CD4-positive, alpha-beta T cell treated with Interleukin-4 for 4 hours (primary cell): Measurements from ENCODE around the gene GRM4.

ENCODE experiments used
- DNase-seq: peaks from one replicate; pipeline ENCODE4 v3.0.0-alpha.2; 2020

The GRM4 gene

DNA sequence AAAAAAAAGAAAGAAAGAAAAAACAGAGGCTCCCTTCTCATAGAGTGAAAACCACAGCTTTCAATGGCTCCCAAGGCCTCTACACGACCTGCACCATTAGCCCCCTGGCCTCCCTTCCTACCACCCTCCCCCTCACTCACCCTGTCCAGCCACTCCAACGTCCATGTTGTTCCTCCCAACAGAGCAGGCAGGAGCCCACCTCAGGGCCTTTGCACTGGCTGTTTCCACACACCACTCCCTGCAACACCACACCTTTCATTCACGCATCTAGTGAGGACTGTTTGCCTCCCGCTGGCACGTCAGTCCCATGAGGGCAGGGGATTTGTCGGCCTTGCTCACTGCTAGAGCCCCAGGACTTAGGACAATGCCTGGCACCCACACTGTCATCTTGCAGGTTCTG lies 39.5 kb downstream of the GRM4 start:
- DNase-seq: no peak

DNA sequence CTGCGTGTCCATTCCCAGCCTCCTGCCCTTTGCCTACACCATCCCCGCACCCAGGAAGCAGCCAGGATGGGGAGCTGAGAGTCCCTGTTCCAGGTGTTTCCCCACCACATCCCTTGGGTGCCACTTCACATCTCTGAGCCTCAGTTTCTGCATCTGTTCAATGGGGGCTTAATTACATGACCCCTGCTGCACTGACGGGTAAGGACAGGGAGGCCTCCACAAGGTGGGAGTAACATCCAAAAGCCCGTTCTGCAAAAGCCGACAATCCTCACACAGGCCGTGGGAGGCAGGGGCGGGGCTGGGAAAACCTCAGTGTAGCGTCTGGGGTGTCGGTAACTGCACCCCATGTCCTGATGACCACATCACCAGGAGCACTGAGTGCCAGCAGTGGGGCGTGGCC lies 41.3 kb downstream of the GRM4 start:
- DNase-seq: no peak

DNA sequence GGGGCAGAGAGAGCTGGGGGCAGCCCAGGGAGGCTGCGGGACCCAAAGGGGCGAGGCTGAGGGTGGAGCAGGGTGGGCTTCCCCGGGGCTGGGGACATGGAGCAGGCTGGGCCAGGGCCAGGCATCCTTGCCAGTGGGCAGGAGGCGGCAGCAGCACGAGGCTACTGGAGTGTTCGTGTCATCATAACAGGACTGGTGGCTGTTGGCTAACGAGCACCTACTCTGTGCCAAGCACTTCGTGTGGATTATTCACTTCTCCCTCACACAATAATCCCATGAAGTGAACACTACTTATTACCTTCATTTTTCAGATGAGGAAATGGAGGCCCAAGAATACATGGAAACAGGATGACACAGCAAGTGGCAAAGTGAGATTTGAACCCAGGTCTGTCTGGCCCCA lies 41.7 kb downstream of the GRM4 start:
- DNase-seq: no peak

DNA sequence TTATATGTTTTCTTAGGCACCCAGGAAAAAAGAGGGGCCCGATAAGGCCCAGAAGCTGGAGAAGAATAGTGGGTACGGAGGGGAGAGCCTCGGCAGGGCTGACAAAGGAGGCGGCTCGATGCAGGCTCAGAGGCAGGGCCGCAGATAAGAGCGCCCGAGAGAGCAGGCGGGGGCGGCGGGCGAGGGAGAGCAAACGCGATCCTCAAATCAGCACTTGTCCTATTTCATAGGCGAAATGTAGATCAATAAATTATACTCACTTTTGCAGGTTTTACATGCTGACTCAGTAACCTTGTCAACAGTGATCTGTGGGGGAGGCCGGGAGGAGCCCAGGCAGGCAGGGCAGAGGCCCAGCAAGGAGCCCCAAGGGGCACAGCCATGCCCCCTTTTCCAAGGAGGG lies 42.6 kb downstream of the GRM4 start:
- DNase-seq: no peak

DNA sequence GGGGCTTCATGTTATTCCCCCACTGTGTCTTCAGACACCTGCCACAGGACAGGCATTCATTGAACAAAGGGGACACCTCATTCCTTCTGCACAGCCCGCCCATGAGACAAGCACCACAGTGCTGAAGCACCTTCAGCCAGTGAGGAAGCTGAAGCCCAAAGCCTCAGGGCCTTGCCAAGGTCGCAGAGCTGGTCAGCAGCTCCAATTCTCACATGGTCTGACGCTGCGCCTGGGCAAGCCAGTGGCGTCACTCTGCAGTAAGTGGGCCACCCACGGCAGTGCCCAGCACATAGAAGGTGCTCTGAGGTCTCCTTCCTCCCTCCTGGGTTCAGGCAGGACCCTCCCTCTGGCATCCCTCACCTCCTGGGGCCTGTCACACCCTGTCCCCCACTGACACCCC lies 43.2 kb downstream of the GRM4 start:
- DNase-seq: no peak

DNA sequence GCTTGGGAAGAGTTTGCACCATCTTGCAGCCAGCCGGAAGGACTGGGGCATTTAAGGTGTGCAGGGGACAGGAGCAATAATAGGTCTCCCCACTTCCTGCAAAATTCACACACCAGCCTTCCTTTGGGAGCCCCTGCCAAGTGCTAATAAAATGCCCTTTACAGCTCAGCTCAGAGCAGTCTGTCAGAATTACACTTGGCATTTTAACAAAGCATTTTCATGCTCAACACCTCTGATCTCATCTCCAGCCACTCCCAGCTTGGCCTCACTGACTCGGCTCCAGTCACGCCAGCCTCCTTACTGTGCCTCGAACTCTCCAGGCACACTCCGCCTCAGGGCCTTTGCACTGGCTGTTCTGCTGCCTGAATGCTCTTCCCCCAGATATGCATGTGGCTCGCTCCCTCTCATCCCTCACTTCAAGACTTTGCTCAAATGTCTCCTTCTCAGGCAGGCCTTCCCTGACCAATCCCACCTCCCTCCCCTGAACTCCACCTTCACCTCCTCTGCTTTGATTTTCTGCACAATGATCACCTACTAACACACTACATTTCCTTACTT lies 43.7 kb downstream of the GRM4 start:
- DNase-seq: no peak

DNA sequence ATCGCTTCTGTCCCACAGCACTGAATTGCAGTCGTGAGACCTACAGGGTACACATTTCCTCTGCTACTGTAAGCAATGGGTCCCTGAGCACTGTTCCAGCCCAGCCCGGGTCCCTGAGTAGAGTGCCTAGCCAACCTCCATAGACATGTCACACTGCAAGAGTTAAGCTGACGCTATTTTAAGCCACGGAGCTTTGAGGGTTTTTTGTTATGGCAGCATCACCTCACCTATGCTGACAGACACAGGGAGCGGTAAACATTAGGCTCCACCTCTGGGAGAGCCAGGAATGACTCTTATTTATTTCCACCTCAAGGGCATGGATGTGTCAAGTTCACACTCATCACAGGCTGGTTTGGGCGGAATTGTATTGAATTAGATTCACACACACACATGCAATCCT lies 45.1 kb downstream of the GRM4 start:
- no peak for DNase-seq

DNA sequence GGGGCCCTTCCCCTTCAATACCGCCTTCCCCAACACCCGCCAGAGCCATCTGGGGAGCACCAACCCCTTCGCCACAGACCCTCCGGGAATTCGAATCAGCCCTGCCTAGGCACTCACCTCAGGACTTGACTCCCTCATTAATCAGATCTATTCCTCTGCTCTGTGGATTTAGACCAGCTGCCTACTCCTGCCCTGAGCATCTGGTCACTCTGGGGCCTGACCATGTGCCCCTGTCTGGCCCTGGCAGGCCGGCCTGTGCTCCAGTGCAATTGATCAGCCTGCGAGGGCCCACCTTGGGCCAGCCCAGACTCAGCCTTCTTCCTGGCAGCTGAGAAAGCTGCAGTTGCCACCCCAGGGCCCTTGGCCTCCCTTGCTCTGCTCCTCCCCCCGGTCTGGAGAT lies 46.0 kb downstream of the GRM4 start:
- no peak for DNase-seq

DNA sequence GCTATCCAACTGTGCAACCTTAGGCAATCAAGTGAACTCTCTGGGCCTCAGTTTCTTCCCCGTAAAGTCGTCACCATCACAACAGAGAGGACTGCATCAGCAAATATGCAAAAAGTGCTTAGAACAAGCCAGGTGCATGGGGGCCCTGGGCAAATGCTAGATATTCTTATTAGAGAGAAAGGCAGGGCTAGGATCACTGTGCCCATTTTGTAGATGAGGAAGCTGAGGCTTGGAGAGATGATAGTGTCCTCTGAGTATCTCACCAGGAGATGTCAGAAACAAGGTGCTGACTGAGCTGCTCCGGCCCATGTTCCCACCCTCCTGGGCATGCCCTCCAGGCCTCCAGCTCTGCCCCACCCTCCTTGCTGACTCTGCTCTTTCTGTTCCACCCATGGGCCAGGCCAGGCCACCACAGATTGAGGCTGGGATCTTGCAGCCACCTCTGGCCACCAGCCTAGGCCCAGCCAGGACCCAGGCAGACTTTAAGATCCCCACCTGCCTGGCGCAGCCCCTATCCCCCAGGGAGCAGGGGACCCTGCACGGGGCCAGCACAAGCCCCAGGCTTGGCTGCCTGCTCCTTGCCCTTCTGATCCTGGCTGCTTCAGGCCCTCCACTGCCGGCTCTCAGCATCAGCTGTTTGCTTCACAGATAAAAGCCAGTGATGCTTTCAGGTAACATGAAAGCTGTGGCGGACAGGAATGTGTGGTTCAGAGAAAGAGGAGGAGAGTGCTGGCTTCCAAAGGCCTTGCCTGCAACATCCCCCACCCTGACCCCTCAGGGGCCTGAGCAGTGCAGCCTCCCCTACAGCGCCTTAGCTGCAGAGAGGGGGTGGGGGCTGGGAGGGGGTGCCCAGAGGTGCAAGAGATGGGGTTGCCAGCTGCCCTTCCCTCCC lies 47.6 kb downstream of the GRM4 start:
- no peak for DNase-seq

DNA sequence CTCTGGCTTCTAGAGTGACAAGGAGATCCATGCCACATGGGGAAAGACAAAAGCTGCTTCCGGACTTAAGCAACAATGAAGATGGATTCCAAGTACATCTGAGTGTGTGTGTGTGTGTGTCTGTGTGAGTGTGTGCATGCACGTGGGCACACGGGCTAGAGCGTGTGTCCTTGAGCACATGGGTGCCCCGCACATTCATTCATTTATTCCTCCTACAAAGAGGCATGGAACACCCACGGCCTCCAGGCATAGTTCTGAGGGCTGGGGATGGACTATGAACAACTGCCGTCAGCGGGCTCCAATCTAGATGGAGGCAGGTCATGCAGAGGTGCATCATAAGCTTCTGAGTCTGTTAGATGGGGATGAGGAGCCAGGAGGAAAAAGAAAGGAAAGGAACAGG lies 49.1 kb downstream of the GRM4 start:
- DNase-seq: no peak

DNA sequence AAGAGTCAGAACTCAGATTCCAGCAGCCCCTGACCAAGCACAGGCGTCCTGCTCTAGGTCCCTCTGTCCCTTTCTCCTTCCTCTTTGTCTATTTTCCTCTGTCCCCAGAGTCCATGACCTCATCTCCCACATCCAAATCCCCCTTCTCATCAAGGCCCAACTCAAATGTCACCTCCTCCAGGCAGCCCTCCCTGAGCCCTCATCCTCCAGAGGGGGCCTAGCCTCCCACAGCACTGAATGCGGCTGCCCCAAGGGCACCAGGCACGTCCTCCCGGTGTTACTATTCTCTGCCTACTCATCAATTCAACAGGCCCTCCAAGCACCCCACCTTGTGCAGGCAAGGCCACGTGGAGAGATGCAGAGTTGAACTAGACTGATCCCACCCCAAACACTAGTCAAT lies 49.7 kb downstream of the GRM4 start:
- DNase-seq: no peak

DNA sequence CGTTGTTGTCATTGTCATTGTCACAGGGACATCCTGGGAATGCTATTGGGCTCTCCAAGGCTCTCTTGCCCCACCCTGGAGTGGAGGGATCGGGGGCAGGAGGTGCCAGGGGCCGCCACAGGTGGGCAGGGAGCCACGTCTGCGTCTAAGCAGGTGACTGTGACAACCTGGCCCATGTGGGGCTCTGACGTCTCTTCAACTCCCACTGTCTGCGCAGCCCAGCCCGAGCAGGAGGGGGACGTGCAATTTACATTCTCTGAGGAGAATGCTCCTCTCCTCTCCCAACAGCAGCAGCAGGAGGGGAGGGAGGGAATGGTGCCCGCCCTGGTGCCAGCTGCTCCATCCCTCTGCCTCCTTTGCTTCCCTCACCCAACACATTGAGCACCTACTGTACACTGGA lies 50.1 kb downstream of the GRM4 start:
- DNase-seq: no peak

DNA sequence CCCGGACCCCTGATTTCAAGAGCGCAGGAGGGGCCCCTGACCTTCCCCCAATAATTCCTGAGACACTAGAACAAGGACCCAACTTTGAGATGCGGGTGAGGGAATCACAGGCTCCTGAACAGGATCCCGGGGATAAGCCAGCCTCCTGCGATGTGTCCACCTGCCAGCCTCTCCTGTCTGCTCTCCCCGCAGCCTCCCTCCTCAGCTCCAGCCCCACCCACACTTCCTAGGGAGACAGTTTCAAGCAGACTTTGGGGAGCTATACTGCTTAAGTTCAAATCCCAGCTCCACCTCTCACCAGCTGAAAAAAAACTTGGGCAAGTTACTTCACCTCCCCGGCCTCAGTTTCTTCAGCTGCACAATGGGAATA lies 50.8 kb downstream of the GRM4 start:
- no peak for DNase-seq

DNA sequence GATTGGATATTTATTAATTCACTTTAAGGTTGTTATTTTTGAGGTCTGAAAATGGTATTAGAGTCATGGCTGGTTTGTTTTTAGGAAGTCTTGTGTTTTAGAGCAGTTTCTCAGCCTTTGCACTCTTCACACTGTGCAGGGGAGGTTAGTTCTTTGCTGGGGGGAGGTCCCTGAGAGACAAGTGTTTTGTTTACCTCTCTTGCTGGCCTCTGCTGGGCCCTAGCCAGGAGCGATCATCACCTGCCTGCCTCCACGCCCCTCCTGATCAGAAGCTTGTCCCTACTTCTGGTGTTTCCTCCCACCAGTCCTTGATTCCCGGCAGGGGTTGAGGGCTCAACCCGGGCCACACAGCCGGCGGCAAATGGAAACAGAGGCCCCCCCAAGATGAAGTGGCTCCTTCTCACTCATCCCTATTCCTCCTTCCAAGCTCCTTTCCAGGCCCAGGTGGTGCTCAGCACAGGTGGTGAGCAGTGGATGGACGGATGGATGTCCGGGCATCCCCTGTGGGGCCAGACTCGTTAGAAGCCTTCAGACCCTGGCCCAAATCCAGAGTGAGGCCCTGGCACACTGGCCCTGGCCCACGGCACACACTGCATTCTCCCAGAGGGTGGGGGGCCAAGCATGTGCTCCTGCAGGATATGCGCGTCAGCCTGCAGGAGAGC lies 51.3 kb downstream of the GRM4 start:
- DNase-seq: no peak

DNA sequence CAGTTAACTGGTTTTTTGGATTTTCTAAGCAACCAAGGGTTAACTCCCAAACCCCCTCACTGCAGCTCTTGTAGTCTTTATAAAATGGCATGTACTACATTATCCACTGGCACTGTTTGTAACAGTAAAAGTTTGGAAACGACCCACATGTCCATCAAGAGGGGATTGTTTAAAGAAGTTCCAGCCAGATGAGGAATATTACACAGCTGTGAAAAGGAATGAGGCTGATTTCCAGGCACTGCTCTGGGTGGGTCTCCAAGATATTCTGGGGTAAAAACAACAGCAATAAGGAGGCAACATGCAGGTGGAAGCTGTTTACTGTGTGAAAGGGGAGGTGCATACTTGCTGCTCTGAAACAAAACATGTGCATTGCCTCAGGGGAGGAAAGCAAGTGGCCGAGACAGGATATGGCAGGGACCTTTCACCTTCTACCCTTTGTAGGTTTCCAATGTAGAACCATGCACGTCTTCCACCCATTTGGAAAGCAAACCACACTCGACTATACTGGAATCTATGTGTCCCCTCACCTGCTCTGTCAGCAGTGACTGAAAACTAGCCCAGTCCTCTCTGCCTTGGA lies 51.9 kb downstream of the GRM4 start:
- DNase-seq: no peak

DNA sequence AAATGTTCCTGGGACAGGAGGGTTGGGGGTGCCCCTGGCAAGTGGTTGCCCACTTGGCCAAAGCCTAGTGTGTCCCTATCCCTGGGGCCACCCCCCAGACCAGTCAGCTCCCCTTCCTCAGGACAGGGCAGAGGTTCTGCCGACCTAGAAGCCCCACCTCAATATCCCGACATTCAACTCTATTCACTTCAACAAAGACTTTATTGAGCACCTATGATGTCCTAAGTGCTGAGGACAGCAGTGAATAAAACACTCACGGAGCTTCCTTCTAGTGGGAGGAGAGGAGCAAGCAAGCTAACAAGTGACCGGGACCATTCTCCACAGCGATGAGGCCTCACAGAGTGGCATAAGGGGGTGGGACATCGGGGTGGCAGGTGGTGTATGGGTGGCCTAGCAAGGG lies 52.7 kb downstream of the GRM4 start:
- no peak for DNase-seq

DNA sequence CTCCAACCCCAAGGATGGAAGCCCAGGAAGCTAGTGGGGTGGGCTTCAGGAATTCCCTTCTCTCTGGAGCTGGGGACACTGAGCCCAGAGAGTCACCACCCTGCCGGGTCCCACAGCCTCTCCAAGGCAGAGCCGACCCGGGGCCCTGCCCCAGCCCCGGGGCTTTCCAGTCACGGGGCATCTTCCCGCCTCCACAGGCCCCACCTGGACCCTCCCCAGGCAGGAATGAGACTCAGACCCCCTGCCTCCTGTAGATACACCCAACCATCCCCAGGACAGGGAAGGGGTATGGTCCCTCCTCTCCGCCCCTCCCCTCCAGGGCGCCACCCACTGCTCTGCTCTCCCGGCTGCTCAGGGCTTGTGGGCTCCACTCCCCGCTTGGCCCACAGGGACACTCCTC lies 53.3 kb downstream of the GRM4 start:
- DNase-seq: no peak

DNA sequence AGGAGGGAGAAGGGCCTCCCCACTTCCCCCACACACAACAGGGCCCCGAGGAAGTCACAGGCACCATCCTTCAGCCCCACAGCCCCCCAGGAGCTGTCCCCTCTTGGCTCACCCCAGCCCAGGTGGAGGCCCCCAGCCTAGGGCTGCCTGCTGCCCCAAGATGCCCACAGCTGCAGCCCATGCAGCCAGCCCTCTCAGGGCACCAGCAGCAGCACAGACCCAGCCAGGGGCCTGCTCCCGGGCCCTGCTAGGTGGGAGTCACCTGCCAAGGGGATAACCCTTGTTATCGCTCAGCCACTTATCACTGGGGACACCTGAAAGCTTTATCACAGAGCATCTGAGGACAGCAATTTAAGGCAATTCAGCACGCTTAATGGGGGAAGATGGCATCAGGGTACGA lies 55.0 kb downstream of the GRM4 start:
- no peak for DNase-seq

DNA sequence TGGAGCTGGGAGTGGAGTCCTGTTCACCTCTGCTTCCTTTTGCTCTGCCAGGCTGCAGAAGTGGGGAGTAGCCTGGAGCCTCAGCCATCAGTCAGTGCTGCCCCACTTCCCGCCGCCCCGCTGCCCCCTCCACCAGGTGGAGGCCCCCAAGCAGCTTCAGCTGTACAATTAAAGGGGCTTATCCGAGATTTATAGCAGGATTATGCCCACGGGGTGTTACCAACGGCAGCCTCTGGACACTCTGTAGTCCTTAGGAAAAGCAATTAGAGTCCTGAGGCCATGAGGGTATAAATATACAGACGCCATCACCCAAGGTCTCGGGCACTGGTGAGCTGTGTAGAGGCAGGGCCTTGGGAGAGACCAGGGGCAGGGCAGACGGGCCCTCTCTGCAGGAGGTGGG lies 55.4 kb downstream of the GRM4 start:
- DNase-seq: no peak

DNA sequence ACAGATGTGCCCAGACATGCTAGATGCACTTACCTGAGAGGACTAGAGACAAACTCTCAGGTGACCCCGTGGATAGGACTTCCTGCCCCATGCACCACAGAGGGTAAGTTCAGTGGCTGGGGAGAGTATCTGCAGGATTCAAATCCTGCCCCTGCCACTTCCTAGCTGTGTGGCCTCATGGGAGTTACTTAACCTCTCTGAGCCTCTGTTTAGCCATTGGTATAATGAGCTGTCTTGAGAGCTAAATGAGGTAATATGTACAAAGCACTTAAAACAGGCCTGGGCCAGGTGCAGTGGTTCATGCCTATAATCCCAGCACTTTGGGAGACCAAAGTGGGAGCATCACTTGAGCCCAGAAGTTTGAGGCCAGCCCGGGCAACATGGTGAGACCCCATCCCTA lies 59.3 kb downstream of the GRM4 start:
- no peak for DNase-seq

DNA sequence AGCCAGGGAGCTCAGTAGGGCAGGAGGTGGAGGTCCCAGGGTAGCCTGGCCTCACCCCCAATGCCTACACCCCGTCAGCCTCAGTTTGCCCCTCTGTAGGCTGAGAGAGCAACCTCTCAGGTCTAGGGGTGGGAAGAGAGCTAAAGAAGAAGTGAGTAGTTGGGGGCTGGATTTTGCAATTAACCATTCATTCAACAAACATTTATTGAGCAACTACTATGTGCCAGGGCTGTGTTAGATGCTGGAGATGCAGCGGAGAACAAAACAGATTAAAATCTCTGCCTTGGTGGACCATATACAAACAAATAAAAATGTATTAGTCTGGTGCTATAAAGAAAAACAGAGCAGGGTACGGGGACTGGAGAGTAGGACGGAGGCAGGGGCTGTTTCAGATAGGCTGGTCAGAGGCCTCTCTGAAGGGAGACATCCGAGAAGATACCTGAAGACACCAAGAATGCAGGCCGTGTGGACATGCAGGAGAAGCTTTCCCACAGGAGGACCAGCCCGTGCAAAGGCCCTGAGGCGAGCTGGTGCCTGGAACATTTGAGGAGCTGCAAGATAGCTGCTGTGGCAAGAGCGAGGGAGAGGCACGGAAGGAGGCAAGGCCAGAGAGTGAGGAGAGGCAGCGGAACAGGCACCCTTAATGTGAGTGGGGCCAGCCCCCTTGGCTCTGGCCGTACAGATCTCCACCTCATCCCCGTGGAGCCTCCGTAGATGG lies 60.3 kb downstream of the GRM4 start:
- no peak for DNase-seq

DNA sequence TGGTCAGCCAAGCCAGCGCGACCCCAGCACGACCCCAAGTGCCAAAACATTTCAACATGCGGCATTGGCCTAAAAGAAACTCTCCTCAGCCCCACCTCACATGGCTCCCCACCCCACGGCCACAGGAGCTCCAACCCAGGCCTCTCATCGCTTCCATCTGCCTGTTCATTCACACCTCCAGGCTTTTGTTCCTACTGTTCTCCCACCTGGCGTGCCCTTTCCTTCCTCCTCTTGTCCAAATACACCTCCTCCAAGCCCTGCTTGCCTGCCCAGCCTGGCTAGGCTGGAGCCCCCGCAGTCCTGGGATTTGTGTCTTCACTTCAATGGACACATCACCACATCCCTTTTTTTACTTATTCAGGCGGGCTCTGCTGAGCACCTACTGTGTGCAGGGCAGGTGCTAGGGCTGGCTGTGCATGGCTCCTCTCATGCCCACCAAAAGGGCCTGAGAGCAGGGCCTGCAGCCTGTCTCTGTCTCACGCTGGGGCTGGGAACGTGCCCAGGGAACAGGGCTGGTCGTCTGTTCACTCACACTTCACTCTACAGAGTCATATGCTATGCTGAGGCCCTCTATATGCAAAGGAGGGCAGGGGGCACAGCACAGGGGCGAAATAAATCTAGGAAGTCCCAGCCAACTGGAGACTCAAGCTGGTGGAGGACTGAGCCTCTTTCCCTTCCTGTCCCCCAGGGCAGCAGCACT lies 61.1 kb downstream of the GRM4 start:
- DNase-seq: no peak
